Stimulated activated CD8-positive, alpha-beta memory T cell treated with anti-CD3 and anti-CD28 coated beads, Interleukin-4, amount 100 ng/mL, for 1 hour (primary cell): ENCODE measurements around the gene ST7L.

Source experiments
- DNase-seq, 2 donors: peaks; one replicate each; pipeline ENCODE4 v3.0.0-alpha.2; 2020; ENCODE audit warnings: low read depth in 2 of 2, low spot score in 1 of 2

ST7L gene

GRCh38 chr1:112618114-112618720 lies 724 bp downstream of the ST7L start:
- DNase-seq: no peak

DNA sequence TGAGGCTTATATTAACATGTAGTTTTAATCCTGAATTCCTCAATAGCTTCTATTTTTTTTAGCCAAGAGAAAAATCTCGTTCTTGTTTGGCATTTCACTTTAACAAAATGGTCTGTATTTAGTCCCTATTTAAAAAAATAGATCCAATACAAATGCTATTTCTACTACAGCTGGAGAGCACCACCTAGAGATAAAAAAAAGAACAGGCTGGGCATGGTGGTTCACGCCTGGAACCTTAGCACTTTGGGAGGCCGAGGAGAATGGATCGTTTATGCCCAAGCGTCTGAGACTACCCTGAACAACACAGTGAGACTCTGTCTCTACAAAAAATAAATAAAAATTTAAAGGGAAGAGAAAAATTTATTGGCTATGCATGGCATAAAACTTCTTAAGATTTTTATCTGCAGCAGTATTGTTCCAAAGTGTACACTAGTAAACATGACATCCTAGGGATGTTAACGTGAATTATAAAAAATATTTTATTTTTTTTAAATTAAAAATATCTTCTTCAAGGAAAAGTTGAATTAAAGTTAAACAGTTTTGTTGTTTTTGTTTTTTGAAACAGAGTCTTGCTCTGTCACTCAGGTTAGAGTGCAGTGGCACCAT lies 4.4 kb downstream of the ST7L start:
- no peak for DNase-seq

- DNase-seq: no peak
Measured at GRCh38 chr1:112605633-112606327, 13.2 kb downstream of the ST7L start.

DNA sequence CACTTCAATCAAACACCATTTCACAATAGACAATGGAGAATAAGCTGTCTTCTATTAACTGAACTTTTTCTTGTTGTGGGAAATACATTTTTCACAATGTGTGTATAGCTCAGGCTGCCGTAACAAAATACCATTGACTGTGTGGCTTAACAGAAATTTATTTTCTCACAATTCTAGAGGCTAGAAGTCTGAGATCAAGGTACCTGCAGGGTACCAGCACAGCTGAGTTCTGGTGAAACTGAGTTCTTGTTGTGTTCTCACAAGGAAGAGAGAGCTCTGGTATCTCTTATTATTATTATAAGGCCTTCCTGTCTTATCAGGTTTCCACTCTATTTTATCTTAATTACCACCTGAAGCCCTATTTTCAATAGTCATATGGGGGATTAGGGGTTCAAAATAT lies 15.4 kb downstream of the ST7L start:
- DNase-seq: no peak

GRCh38 chr1:112603012-112603411 lies 15.9 kb downstream of the ST7L start:
- no peak for DNase-seq

DNA sequence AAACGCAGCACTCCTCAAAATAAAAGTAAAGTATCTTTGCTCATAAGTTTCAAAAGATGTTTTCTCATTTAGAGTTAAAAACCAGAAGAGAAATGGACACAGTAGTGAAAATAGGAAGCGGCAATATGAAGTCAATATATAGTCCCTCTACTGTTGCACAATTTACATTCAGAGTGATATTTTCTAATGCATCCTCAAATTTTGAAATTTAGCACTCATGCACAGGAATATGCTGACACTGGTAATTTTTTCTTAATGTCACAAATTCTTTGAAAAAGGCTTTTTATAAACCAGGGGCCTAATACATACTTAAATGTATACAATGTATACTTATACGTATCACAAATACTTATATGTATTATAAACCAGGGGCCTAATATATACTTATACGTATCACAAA lies 19.5 kb downstream of the ST7L start:
- DNase-seq: no peak

DNA sequence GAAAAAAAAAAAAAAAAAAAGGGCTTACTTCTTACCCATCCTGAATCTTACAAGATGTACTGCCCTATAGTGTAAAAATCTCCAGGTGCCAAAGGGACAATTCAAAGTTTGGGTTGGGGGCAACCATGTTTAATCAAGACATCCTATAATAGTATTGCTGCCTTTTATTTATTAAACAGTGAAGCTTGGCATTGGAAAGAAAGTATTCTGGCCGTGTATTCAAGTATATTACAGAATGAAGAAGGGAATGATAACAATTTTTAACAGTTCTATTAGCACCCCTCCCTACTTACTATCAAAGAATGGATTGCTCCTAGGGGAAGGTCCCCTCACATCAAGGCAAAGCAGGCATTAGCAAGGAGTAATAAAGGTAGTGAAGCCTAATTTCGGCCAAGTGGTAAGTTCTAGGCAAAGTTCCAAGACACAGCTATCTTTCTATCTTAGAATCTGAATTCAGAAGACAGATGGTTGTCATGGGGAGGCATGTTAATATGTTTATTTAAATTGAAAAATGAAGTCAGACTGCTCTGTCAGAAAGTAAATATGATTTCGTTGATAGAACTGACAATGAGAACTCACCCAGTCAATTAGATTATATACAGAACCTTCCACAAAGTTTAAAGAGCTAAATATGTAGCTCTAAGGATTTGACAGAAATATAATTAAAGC lies 24.6 kb downstream of the ST7L start:
- no peak for DNase-seq

DNA sequence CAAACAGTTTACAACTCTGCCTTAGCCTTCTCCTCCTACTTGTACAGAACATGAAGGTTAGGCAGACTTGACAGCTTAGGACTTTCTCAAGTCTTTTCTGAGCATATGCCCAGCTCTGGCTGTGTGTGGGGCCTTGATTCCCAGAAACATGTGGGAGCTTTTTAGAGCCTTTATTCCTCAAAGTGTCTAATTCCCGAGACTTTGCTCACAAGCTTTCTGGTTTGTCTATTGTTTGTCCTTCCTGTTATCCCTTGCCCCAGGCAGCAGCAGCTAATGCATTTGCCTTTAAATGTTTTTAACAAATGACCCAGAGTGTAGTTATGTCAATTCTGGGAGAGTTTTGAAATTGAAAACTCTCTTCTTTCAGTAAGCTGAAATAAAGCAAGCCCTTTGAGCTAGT lies 29.2 kb downstream of the ST7L start:
- no peak for DNase-seq

DNA sequence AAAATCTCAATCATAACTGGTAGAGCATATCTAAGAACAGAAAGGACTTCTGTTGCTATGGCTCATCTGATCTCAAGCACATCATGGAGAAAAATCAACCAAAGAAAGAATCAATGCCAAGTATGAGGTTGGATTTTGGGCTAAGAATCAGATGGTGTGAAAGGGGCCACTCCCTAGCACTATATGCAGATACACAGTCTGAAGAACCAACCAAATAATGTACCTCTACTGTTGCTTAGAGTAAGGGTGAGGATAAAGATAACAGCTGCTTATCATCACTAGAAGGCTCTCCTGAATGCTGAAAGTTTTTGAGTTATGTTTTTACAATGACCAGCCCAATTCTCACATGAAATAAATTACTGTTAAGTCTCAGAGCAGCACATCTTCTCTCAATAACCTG lies 35.6 kb downstream of the ST7L start:
- no peak for DNase-seq

GRCh38 chr1:112581586-112582192 lies 37.3 kb downstream of the ST7L start:
- no peak for DNase-seq

DNA sequence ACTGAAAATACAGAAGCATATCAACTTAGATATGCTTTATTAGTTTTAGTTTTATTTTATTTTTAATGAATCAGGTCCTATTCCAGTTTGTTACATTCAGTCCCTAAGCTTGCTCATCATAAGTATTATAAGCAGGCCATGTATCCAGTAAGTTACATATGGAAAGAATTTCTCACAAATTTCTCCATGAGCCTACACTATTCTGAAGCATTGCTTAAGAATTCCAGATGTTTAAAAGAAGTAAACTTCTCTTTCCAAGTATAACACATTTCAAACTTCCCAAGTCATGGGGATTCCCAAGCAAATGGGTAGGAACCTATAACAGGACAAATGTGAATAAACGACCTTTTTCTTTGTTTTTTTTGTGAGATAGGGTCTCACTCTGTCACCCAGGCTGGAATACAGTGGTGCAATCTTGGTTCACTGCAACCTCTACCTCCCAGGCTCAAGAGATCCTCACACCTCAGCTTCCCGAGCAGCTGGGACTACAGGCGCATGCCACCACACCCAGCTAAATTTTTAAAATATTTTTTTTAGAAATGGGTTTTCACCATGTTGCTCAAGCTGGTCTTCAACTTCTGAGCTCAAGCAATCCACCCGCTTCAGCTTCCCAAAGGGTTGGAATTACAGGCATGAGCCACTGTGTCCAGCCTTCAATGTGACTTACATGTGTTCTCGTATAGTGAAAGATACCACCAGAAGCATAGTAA lies 39.0 kb downstream of the ST7L start:
- DNase-seq: no peak

GRCh38 chr1:112576240-112576639 lies 42.7 kb downstream of the ST7L start:
- no peak for DNase-seq

DNA sequence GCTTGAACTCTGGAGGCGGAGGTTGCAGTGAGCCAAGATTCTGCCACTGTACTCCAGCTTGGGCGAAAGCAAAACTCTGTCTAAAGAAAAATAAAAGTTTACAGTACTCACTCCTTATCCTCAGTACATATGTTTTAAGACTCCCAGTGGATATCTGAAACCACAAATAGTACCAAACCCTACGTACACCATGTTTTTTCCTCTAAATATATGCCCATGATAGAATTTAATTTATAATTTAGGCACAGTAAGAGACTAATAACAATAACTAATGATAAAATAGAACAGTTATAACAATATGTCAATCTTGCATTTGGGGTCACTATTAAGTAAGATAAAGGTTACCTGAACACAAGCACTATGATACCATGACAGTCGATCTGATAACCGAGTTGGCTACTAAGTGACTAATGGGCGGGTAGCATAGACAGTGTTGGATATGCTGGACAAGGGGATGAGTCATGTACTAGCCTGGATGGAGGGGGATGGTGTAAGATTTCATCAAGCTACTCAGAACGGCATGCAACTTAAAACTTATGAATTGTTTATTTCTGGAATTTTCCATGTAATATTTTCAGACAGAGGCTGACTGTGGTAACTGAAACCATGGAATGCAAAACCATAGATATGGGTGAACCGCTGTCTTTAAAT lies 43.7 kb downstream of the ST7L start:
- DNase-seq: no peak

- DNase-seq: no peak
Measured at GRCh38 chr1:112565800-112566199, 53.1 kb downstream of the ST7L start.

DNA sequence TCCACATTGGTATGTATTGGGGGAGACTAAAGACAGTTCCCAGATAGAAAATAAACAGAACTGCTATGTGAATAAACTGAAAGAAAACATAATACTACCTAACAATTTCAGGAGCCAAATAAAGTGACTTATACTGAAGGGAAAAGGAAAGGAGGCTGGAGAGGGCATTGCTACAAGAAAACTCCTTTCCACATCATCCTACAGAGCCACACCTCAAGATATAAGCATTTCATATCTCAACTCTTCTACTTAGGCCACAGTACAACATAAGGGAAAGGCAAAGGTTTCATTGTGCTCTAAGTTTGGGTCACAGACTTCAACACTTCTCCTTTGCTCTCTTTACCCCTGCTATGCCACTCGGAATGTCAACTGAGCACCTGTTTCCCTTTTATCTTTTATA lies 54.9 kb downstream of the ST7L start:
- no peak for DNase-seq

DNA sequence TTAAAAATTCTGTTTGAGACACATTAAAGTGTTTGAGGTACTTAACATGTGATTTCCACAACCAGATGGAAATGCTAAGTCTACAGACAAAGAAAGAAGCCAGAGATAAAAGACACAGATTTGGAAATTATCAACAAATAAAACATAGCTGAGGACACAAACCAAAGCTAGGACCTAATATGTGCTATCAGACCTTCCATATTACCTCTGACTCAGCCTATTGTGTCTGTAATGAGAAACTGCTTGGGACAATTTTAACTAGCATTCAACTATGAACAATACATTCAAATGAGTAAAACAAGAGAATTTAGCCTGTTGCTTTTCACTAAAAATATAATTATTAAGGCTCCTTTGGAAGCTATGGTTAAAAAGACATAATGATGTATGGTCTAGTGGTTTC lies 55.6 kb downstream of the ST7L start:
- DNase-seq: no peak

GRCh38 chr1:112558634-112559033 lies 60.3 kb downstream of the ST7L start:
- DNase-seq: no peak

DNA sequence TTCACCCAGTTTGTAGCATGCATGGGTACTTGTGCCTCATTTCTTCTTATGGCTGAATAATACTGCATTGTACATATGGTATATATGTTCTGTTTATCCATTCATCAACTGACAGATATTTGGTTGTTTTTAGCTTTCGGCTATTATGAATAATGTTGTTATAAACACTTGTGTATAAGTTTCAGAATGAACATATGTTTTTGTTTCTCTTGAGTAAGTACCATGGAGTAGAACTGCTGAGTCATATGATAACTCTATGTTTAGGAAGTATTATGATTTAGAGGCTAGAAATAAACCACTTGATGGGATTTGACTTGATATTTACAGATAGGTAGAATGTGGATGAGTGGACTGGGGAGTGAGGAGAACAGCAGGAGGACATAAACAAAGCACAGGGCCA lies 61.6 kb downstream of the ST7L start:
- no peak for DNase-seq

GRCh38 chr1:112554411-112554810 lies 64.5 kb downstream of the ST7L start:
- no peak for DNase-seq

DNA sequence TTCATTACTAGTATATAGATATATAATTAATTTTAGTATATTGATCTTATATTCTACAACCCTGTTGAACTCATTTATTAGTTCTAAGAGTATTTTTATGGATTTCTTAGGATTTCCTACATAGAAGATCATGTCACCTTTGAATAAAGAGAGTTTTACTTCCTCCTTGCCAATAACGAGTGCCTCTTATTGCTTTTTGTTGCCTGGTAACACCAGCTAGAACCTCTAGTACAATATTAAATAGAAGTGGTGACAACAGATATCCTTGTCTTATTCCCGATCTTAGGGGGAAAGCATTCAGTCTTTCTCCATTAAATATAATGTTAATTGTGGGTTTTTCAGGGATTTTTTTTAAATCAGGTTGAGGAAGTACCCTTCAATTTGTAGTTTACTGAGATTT lies 69.4 kb downstream of the ST7L start:
- DNase-seq: no peak

DNA sequence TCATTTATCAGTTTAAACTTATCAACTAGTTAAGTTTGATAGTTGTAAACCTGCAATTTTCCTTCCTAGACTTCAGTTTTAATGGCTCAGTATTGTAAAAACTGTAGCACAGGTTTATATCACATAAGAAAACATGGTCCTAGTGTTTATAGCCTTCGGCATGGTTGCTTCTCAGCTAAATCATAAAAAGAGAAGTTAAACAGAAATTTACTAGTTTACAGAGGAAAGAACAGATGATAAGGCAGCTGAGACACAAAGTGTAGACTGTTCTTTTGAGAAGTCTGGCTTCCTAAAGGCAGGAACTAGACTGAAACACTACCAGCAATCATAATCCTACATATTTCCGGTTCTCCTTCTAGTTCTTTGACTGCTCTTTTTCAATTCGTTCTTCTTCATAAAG lies 70.4 kb downstream of the ST7L start:
- DNase-seq: no peak
